GM18867 (cell line): ENCODE measurements around the gene NKAPD1.
A peak's percentile ranks its signal among the peaks of the same experiment; 100 is the strongest.
"Not testable (repeated sequence)": the region's sequence is repeated elsewhere in the genome, so short reads cannot be mapped to it uniquely, and the experiment has no call there.

Experiments
- ATAC-seq: cut with Tn5 transposase; IDR thresholded peaks from one replicate; pipeline ENCODE4 v1.9.1; 2021; ENCODE audit warnings: mild to moderate bottlenecking, moderate library complexity; ENCODE audit not compliant: unreplicated experiment

Gene NKAPD1, protein sequence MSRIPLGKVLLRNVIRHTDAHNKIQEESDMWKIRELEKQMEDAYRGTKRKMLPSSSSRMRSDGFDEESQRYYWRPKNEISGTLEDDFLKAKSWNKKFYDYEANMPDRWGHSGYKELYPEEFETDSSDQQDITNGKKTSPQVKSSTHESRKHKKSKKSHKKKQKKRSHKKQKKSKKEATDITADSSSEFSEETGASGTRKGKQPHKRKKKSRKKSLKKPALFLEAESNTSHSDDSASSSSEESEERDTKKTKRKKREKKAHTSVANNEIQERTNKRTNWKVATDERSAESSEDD

DNA sequence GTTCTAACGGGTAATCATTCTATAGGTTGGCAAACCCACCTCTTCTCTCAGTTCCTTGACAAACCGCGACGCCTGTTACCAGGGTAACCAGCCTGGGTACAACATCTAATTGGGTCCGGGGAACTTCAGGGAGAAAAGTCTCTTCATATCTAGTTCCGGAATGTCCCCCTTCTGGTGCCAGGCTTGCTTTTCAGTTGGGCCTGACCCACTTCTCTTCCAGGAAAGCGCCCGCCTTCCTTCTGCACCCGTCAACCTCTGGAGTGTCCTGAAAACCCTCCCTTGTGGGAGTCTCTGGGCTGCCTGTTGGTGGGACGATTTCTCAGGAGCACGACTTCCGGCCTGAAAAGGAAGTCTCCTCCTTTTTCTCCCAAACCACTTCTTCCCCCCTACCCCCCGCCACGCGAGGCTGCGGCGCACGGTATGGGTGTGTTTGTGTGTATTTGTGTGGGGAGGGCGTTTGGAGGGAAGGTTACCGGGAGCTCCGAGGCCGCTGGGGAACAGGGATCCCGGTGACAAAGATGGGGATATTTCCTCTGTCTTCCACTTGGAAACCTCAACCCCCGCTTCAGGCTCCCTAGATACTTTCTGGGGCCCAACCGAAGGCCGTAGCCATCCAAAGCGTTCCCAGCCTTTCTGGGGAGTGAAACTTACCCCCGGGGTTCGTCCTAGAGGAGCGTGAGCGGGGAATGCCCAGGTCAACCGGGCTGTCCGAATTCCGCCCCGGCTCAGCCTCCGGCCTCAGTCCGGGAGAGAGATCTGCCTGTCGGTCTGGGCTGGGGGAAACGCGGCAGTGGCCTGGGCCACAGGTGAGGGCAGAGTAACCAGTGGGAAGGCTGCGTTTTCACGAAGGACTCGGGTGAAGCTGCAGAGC is at the start of gene NKAPD1, which contains the start of gene PIH1D2:
NKAPD1 (plus strand) TSS at position 359 of the 871 bp plus-strand sequence. CDS start 1,276 bp downstream, outside the sequence.
PIH1D2 (minus strand) TSS at position 77 of the 871 bp plus-strand sequence. CDS start 843 bp downstream, outside the sequence.
- peak; percentile 92 for ATAC-seq

DNA sequence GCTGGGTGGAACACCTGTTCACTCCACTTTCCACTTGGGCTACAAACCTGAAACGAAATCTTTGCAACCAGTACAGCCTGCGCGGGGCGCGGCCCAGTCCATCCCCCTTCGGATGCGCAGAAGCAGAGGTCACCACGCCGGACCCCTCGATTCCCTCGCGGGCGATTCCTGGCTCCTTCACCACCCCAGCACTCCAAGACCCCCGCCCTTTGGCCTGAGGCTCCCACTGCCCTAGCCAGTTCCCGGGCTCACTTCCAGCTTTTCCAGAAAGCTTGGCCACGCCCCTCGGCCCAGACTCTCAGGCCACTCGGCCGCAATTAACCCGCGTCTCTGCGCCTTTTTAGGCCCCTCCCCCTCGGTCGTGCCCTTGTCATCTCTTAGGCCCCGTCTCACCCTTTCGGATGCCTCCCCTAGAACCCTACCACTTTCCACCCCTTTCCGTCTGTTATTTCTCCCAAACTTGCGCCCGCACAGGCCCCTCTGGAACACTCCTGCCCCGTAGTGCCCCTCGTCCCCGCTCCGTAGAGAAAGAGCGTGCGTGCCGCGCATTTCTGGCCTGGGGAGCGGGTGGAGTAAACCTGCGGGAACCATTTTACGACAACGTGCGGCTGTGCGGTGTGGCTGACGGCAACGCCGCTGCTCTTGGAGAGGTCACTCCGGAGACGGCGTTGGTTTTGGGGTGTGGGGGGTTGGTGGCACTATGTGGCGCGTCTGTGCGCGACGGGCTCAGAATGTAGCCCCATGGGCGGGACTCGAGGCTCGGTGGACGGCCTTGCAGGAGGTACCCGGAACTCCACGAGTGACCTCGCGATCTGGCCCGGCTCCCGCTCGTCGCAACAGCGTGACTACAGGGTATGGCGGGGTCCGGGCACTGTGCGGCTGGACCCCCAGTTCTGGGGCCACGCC is 49.1 kb upstream of the NKAPD1 start, which contains the start of gene DLAT:
DLAT (plus strand) TSS at position 636 of the 906 bp plus-strand sequence; CDS start at position 701, 65 bp downstream.
- ATAC-seq, result peak; percentile 79

DNA sequence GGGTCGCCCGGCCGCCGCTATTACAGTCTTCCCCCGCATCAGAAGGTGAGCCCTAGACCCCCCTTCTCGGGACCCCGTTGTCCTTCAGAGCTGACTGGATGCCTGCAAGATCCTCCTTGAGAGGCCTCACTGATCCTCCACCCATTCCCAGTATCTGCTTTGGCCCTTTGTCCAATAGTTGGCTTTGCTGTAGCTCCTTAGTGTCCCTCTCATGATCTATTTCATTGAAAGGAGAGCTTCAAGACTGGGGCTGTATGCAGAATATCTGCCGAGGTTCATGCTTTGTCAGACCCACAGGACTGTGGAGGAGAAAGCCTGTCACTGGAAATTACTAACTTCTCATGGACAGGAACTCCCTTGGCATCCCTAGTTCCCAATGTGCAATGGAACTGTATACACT is 48.4 kb upstream of the NKAPD1 start:
- peak; percentile 2 for ATAC-seq

DNA sequence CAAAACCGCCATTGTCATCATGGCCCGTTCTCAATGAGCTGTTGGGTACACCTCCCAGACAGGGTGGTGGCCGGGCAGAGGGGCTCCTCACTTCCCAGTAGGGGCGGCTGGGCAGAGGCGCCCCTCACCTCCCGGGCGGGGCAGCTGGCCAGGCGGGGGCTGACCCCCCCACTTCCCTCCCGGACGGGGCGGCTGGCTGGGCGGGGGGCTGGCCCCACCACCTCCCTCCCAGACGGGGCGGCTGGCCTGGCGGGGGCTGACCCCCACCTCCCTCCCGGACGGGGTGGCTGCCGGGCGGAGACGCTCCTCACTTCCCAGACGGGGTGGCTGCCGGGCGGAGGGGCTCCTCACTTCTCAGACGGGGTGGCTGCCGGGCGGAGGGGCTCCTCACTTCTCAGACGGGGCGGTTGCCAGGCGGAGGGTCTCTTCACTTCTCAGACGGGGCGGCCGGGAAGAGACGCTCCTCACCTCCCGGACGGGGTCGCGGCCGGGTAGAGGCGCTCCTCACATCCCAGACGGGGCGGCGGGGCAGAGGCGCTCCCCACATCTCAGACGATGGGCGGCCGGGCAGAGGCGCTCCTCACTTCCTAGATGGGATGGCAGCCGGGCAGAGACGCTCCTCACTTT is 47.2 kb upstream of the NKAPD1 start:
- ATAC-seq, result not testable (repeated sequence)

DNA sequence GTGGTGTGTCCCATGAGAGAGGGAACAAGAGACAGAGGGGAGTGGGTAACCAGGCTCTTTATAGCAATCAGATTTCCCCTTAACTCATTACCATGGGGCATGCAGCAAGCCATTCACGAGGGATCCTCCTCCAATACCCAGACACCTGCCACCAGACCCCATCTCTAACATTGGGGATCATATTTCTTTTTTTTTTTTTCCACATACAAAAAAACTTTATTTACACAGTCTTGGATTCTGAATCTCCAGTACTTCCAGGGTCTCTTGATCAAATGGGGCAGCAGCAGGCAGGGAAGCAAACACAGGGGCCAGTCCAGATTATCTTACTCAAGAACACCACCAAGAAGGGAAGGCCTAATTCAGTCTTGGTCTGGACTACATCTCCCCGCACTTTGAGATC is 44.6 kb upstream of the NKAPD1 start:
- ATAC-seq, result no peak

DNA sequence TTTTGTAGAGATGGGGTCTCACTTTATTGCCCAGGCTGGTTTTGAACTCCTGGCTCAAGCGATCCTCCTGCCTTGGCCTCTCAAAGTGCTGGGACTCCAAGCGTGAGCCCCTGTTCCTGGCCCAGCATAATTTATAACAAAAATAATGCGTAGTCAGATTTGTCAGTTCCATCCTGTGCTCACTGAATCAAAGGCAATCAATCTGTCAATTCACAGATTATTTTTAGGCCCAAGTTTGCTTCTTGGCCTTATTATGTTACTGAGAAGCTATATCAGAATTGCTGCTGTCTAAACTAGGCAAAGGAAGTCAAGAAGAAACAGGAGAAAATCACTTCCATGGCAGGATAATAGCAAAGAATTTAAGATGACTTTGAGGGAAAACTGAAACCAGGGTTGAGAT is 40.2 kb upstream of the NKAPD1 start:
- ATAC-seq, result no peak

DNA sequence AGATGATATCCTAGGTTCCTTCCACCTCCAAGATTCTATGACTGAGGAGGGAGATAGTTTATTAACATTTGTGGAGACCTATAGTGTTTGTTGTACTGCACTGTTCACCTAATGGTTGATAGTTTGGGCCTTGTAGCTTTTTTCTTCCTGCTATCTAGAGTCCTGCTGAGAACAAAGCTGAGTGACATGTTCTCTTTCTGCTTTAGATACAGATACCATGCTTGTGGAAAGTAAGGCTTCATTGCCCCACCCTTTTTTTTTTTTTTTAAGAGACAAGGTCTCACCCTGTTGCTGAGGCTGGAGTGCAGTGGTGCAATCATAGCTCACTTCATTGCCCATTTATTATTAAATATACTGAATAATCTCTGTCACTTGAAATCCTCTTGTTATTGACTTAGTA is 36.6 kb upstream of the NKAPD1 start:
- no peak for ATAC-seq

DNA sequence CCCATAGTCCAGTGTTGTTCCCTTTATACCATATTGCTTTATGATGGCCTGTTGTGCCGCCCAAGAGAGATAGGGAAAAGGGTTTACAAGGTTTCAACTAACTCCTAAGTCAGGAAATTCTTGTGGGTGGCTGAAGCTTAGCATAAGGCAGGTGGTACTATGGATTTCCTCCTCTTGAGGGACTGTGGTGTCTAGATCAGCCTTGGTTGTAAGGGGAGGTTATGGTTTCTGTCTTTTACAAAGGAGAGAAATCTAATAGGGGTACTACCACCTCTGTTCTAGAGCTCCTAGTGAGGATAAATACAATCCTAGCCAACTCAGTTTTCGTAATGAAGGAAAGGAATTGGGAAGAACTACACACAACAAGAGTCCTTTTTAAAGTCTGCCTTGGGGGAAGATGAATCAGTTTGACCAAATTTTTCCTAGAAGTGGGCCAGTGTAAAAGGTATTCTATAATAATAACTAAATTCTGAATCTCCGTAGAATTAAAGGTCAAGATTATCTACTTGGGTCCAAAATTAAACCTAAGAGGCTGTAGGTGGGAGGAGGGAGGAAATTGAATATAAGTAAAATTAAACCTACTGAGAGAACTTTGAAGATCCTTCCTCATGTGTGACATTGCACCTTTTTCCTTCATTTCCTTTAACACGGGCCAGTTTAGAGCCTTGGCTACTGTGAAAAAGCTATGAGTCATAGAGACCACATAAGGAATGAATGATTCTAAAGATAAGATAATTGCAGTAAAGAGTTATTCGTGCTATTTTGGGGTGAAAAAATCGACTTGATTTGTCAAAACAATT is 31.7 kb upstream of the NKAPD1 start:
- no peak for ATAC-seq

DNA sequence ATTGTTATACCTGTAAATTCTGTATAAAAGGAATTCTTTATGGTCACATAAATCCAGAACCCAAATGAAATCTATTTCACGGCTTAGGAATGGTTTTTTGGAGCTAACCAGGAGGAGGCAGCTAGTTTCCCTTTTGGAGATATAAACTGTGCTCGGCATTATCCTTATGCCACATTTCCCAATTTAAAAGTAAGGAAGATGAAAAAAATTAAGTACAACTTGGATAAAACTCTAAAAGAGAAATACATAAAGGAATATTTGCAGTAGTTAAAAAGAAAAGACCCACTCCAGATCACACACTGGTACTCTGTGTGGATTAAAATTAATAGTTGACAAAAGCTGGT is 31.2 kb upstream of the NKAPD1 start:
- ATAC-seq, result no peak

DNA sequence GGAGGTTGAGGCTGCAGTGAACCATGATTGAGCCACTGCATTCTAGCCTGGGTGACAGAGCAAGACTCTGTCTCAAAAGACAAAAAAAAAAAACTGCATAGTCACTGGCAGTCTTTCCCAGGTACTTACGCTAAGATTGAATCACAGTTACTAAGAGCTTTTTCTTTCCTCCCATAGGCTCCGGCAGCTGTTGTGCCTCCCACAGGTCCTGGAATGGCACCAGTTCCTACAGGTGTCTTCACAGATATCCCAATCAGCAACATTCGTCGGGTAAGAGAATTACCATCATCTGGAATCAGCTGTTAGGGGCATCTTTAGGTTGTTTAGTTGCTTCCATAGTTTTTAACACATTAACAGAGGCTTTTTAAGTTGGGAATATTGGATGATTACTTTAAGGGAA is 29.1 kb upstream of the NKAPD1 start:
- no peak for ATAC-seq

DNA sequence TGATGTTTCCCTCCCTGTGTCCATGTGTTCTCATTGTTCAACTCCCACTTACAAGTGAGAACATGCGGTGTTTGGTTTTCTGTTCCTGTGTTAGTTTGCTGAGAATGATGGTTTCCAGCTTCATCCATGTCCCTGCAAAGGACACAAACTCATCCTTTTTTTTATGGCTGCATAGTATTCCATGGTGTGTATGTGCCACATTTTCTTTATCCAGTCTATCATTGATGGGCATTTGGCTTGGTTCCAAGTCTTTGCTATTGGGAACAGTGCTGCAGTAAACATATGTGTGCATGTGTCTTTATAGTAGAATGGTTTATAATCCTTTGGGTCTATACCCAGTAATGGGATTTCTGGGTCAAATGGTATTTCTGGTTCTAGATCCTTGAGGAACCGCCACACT is 27.5 kb upstream of the NKAPD1 start:
- ATAC-seq, result not testable (repeated sequence)

DNA sequence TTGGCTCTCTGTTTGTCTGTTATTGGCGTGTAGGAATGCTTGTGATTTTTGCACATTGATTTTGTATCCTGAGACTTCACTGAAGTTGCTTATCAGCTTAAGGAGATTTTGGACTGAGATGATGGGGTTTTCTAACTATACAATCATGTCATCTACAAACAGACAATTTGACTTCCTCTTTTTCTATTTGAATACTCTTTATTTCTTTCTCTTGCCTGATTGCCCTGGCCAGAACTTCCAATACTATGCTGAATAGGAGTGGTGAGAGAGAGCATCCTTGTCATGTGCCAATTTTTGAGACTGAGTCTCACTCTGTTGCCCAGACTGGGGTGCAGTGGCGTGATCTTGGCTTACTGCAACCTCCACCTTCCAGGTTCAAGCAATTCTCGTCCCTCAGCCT is 25.8 kb upstream of the NKAPD1 start:
- not testable (repeated sequence) for ATAC-seq

DNA sequence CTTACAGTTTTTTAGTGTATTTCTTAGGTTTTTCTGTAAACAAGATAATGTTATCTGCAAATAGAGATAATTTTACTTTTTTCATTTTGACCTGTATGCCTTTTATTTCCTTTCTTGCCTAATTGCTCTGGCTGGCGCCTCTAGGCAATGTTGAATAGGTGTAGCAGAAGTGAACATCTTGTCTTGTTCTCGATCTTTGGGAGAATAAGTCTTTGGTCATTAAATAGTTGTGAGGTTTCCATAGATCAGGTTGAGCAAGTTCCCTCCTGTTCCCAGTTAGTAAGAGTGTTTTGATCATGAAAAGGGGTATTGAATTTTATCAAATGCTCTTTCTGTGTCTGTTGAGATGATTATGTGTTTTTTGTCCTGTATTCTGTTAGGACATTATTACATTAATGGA is 24.3 kb upstream of the NKAPD1 start:
- no peak for ATAC-seq

DNA sequence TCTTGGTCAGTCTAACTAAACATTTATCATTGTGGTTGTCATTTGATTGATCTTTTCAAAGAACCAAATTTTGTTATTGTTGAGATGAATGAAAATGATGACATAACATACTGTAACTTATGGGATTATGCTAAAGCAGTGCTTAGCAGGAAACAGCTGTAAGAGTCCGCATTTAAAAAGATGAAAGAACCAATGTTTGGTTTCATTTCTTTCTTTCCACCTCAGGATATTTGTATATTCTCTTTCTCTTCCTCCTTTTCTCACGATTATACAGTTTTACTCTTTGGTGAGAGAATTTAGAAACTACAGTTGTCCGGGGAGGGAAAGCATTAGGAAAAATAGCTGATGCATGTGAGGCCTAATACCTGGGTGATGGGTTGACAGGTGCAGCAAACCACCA is 23.4 kb upstream of the NKAPD1 start:
- ATAC-seq, result peak; percentile 91

DNA sequence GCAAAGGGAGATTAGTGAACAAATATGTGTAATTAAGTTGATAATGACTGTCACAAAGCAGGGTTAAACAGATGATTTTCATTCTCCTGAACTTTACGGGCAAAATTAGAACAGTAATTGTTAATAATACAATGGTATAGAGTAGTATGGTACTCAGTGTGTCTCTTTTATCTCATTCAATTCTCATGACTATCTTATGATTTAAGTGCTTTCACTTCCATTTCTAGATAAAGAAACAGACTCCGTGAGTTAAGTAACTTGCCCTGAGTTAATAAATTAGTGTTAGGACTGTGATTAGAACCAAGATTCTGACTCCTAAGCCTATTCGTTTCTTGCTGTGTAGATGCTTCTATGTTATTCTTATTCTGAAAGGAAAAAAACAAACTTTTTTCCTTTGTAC is 22.3 kb upstream of the NKAPD1 start:
- ATAC-seq, result no peak

DNA sequence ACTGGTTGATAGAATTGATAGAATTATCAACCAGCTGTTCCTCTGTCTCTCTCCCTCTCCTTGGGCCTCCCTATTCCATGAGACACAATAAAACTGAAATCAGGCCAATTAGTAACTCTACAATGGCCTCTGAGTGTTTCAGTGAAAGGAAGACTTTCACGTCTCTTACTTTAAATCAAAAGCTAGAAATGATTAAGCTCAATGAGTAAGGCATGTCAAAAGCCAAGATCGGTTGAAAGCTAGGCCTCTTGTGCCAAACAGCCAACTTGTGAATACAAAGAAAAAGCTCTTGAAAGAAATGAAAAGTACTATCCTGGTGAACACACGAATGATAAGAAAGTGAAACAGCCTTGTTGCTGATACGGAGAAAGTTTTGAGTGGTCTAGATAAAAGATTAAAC is 16.9 kb upstream of the NKAPD1 start:
- ATAC-seq, result no peak

DNA sequence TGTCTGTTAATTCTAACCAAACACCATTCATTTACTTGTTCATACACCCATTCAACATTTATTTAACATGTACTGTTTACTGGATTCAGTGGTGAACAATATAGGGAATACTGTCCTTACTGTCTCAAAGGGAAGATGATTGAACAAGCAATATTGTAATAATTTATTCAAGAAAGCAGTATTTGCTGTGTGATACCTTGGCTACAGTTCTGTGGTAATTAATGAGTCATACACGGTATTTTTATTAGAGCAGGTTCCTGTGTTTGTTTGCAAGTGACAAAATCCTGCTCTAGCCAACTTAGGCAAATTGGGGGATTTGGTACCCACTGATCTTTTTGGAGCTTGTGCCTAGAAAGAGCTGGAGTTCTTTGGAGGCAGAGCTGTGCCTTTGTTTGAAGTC is 16.0 kb upstream of the NKAPD1 start:
- ATAC-seq, result no peak

DNA sequence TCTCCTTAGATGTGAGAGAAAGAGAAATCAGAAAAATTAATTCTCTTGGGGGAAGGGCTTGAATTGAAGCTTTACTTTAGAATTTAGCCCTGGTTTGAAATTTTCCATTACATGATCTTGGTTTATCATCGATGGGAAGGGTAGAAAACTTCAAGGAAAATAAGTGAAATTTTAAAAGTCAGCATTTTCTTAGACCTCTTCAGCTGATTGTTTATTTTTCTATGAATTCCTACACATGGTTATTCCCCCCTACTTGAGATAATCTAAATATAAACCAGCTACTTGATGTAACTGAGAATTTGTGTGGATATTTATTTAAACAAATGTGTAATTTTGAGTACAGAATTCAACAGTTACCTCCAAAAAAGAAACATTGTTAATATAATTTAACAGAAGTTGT is 11.2 kb upstream of the NKAPD1 start:
- ATAC-seq, result no peak

DNA sequence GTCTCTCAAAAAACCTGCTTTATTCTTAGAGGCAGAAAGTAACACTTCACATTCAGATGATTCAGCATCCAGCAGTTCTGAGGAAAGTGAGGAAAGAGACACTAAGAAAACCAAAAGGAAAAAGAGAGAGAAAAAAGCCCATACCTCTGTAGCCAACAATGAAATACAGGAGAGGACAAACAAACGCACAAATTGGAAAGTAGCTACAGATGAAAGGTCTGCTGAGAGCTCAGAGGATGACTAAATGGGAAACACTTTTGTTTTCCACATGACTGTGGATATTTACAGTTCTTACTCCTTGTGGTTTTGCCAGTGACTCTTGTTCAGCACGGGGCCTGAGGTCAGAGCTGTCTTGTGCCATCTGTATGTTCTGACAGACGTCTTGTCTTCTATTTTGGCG is 8.6 kb downstream of the NKAPD1 start:
- ATAC-seq, result no peak
